ENCODE results near the gene AKNAD1. TPM values are rescaled to one million over a fixed set of nuclear protein-coding genes. Genes with fewer than 3 reads are reported as not detected.
A peak's percentile ranks its signal among the peaks of the same experiment; 100 is the strongest.

Gene AKNAD1
- total and polyA plus RNA-seq, 2 of the 8 experiments (the other 6 are each of a cell fraction or from before 2014, with no cell fraction given), result not detected

DNA sequence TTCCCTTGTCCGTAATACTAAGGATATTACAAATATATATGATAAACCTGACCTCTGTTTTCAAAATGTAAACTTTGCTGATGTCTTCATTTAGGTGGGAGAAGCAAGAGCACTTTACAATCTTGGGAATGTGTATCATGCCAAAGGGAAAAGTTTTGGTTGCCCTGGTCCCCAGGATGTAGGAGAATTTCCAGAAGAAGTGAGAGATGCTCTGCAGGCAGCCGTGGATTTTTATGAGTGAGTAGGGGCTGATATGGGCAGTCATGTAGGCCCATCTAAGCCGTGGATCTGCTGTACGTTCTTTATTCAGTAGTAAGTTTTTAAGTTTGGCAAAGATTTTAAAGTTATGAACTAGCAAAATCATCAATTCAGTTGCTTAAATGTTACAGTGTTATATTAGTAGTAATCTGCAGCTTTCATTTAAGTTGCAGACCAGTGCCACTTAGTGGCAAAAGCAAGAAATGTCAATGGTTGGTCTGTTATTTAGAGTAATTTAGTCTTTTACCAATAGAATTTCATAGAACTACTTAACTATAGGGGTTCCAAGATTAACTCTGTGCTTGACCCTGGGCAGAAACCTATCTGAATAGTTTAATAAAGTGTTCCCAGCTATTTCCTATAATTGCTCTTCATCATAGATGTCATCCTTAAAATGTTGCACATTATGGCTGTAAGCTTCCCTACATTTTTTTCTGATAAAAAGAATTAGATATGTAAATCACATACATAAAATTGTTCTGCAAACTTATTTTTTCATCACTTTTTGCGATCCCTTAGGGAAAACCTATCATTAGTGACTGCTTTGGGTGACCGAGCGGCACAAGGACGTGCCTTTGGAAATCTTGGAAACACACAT is 41.2 kb upstream of the AKNAD1 start:
- H3K4me2 ChIP-seq (ENCODE audit: insufficient read depth in 1 of 2, low read depth in 2 of 2, low read length in 2 of 2), result no peak overlapping the region
- no peak overlapping the region for H2BK120ac ChIP-seq (replicated peaks; ENCODE audit: low read depth, low read length)
- peaks cover 0 to 2% of the 10 kb centered on the region in 2 experiments for H4K20me1 ChIP-seq (replicated peaks in 1 of 2; ENCODE audit: control insufficient read depth in 1 of 2, insufficient read depth in 2 of 2, low read length in 2 of 2)
- H3K23ac ChIP-seq (ENCODE audit: insufficient read length), result no peak overlapping the region
- H3K79me1 ChIP-seq (ENCODE audit: low read depth, low read length), result no peaks in the 10 kb centered on the region
- WGBS, 2 experiments (ENCODE audit: extremely low coverage in 1 of 2, insufficient coverage in 1 of 2, insufficient read length in 1 of 2, insufficient replicate concordance in 2 of 2, low coverage in 1 of 2, low lambda C conversion rate in 2 of 2, missing lambda C conversion rate in 1 of 2), result 72% methylated on average over 8 of the region's 8 CpGs; no CpG with 5 or more reads in 1 of the 2 experiments
- no peak overlapping the region for H3K14ac ChIP-seq (ENCODE audit: insufficient read length)
- H2BK20ac ChIP-seq (ENCODE audit: low read length), result no peak overlapping the region
- H2AFZ ChIP-seq (ENCODE audit: low read length), result no peak overlapping the region
- no peak overlapping the region for H4K91ac ChIP-seq (replicated peaks; ENCODE audit: insufficient read length, low read length)
- H3K9me3 ChIP-seq (ENCODE audit: insufficient read depth in 2 of 2, low read depth in 1 of 2, low read length in 1 of 2), result no peaks in the 10 kb centered on the region
- no peak overlapping the region for H2BK5ac ChIP-seq (ENCODE audit: low read depth, low read length)
- no peak overlapping the region for H3K4ac ChIP-seq (replicated peaks; ENCODE audit: insufficient read length, low read depth, low read length)
- DNase-seq (ENCODE audit: low read depth in 1 of 2, low spot score in 2 of 2) (no peak), FAIRE-seq (peak; percentile 19)
- H3K36me3 ChIP-seq (ENCODE audit: control insufficient read depth in 2 of 4, insufficient read depth in 4 of 4, low read length in 3 of 4), result no peaks in the 10 kb centered on the region; a peak in 1 of 8 replicates
- TF ChIP-seq CREB1 (IDR thresholded peaks at IDR 0.05) (no peak), POU5F1 (IDR thresholded peaks at IDR 0.05; ENCODE audit: low read depth, low read length) (no peak), PHF8 (conservative IDR thresholded peaks at IDR 0.05; ENCODE audit: low read depth, low read length) (no peak), RAD21 (IDR thresholded peaks at IDR 0.05 in 1 of 2, conservative IDR thresholded peaks at IDR 0.05 in 1 of 2; ENCODE audit: low read depth in 2 of 2, low read length in 2 of 2) (peak; percentile 79 to 84)
- TF ChIP-seq, protein P1, sequence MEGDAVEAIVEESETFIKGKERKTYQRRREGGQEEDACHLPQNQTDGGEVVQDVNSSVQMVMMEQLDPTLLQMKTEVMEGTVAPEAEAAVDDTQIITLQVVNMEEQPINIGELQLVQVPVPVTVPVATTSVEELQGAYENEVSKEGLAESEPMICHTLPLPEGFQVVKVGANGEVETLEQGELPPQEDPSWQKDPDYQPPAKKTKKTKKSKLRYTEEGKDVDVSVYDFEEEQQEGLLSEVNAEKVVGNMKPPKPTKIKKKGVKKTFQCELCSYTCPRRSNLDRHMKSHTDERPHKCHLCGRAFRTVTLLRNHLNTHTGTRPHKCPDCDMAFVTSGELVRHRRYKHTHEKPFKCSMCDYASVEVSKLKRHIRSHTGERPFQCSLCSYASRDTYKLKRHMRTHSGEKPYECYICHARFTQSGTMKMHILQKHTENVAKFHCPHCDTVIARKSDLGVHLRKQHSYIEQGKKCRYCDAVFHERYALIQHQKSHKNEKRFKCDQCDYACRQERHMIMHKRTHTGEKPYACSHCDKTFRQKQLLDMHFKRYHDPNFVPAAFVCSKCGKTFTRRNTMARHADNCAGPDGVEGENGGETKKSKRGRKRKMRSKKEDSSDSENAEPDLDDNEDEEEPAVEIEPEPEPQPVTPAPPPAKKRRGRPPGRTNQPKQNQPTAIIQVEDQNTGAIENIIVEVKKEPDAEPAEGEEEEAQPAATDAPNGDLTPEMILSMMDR (IDR thresholded peaks at IDR 0.05; ENCODE audit: control extremely low read depth in 1 of 3, insufficient read depth in 1 of 3, low read depth in 1 of 3, low read length in 3 of 3), result peak in 2 of 3 experiments; percentile 54 to 59; a peak in 2 of 4 replicates
- TF ChIP-seq, protein P2, sequence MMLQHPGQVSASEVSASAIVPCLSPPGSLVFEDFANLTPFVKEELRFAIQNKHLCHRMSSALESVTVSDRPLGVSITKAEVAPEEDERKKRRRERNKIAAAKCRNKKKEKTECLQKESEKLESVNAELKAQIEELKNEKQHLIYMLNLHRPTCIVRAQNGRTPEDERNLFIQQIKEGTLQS (IDR thresholded peaks at IDR 0.05; ENCODE audit: insufficient read depth, low read depth, low read length), result no peak
- H3K4me1 ChIP-seq (replicated peaks in 1 of 4; ENCODE audit: control insufficient read depth in 3 of 4, insufficient read depth in 4 of 4, low read length in 3 of 4), result no peaks in the 10 kb centered on the region
- no peaks in the 10 kb centered on the region for H3K23me2 ChIP-seq (ENCODE audit: low read depth, low read length)
- H4K8ac ChIP-seq (ENCODE audit: extremely low read depth, insufficient read depth, low read length), result no peak overlapping the region
- H2BK15ac ChIP-seq (ENCODE audit: low read length), result no peak overlapping the region
- H2AK5ac ChIP-seq (ENCODE audit: low read depth, low read length), result no peak overlapping the region
- H3K18ac ChIP-seq (ENCODE audit: extremely low read depth, low read length), result no peak overlapping the region
- no peak overlapping the region for H3K56ac ChIP-seq (replicated peaks; ENCODE audit: insufficient read length, low read depth, low read length)
- no peak overlapping the region for H3K27ac ChIP-seq (ENCODE audit: low read depth, low read length)
- H2BK12ac ChIP-seq (ENCODE audit: low read depth, low read length), result no peak overlapping the region
- ChIA-PET CTCF (ENCODE audit: partially characterized antibody) (interaction anchor here (0.6 to 6.3 kb wide), 23 partner anchors 8 to 193 kb away, joined by 3 to 160 read pairs (median 4); partner anchors contain the start of genes GPSM2 and TMEM167B), POLR2A (ENCODE audit: partially characterized antibody) (interaction anchor here (1.0 to 2.0 kb wide), 3 partner anchors 9 to 206 kb away, joined by 4 to 6 read pairs (median 4); partner anchors contain the start of gene PRPF38B)
- no peak overlapping the region for H3K4me3 ChIP-seq (ENCODE audit: extremely low read depth in 1 of 4, insufficient read depth in 2 of 4, low read depth in 3 of 4, low read length in 4 of 4)
- no peak overlapping the region for H4K5ac ChIP-seq (ENCODE audit: insufficient read length, low read depth, low read length)
- H3K9ac ChIP-seq (replicated peaks in 1 of 4; ENCODE audit: extremely low read depth in 1 of 4, low read depth in 3 of 4, low read length in 3 of 4), result no peak overlapping the region
- H3K27me3 ChIP-seq (replicated peaks in 1 of 4; ENCODE audit: control insufficient read depth in 3 of 4, extremely low read depth in 1 of 4, insufficient read depth in 3 of 4, low read length in 3 of 4), result no peaks in the 10 kb centered on the region
- no peaks in the 10 kb centered on the region for H3K79me2 ChIP-seq (ENCODE audit: control insufficient read depth in 1 of 2, insufficient read depth in 2 of 2, low read length in 2 of 2)
